Measurements from ENCODE around the gene C2orf92.

GRCh38 chr2:97657986-97658690 is 11.4 kb upstream of the C2orf92 start:
- TF ChIP-seq CTCF (IDR thresholded peaks at IDR 0.05), result no peak
- TF ChIP-seq POLR2AphosphoS5 (IDR thresholded peaks at IDR 0.05), result no peak
- no peak for TF ChIP-seq POLR2A (IDR thresholded peaks at IDR 0.05)

Data from breast epithelium (tissue), 3 donors.